Small intestine (tissue), 7 donors: ENCODE results near the gene SPTBN4. TPM values are rescaled to one million over a fixed set of nuclear protein-coding genes. Genes with fewer than 3 reads are reported as not detected.
"Not testable (repeated sequence)": the region's sequence is repeated elsewhere in the genome, so short reads cannot be mapped to it uniquely, and the experiment has no call there.

Experiments
- DNase-seq, 2 donors: peaks; one replicate each; pipeline versions ENCODE4 v3.0.0 to v3.0.0-alpha.2; 2013
- FAIRE-seq: peaks from 2 replicates; lab custom pipeline; 2012; peaks lifted over from hg19 to GRCh38; lab: Jason Lieb, UNC
- H3K27ac ChIP-seq, 3 donors: one replicate each; pipeline ENCODE4 v1.5.1; 2013; ENCODE audit warnings: low read length in 2 of 3, mild to moderate bottlenecking in 2 of 3, control low read depth in 1 of 3, inconsistent platforms in 1 of 3, low read depth in 1 of 3, moderate library complexity in 1 of 3
- H3K27me3 ChIP-seq, 3 donors: one replicate each; pipeline ENCODE4 v1.6.1; 2013; ENCODE audit warnings: low read length in 3 of 3, inconsistent platforms in 1 of 3; ENCODE audit not compliant: control insufficient read depth in 3 of 3, insufficient read depth in 3 of 3
- H3K36me3 ChIP-seq, 3 donors: one replicate each; pipeline ENCODE4 v1.6.1; 2013; ENCODE audit warnings: low read length in 3 of 3, inconsistent platforms in 1 of 3, low read depth in 1 of 3, mild to moderate bottlenecking in 1 of 3, moderate library complexity in 1 of 3; ENCODE audit not compliant: control insufficient read depth in 3 of 3, insufficient read depth in 2 of 3
- H3K4me1 ChIP-seq, 3 donors: one replicate each; pipeline ENCODE4 v1.6.1; 2013; ENCODE audit warnings: low read length in 2 of 3, inconsistent platforms in 1 of 3, low read depth in 1 of 3, mild to moderate bottlenecking in 1 of 3, moderate library complexity in 1 of 3; ENCODE audit not compliant: control insufficient read depth in 3 of 3, insufficient read depth in 2 of 3
- H3K4me3 ChIP-seq, 3 donors: one replicate each; pipeline ENCODE4 v1.5.1; 2013; ENCODE audit warnings: low read length in 3 of 3, control low read depth in 1 of 3, inconsistent platforms in 1 of 3, low read depth in 1 of 3, mild to moderate bottlenecking in 1 of 3, moderate library complexity in 1 of 3
- H3K9me3 ChIP-seq, 2 donors: one replicate each; pipeline ENCODE4 v1.6.1; 2013; ENCODE audit warnings: low read depth in 1 of 2, low read length in 1 of 2; ENCODE audit not compliant: control insufficient read depth in 2 of 2, insufficient read depth in 1 of 2
- WGBS, 3 donors: extraction: QIAGEN DNeasy Blood & Tissue Kit; methylation state at CpG; one replicate each; pipeline ENCODE4 v1.1.7; 2013; 5-methylcytosine and 5-hydroxymethylcytosine counted together
- polyA plus RNA-seq, 4 donors: library from polyadenylated mRNA; stranded (reverse) in 3 of 4; unstranded in 1 of 4; fragments of 200-250 nt in 3 of 4; fragments of 120-200 nt in 1 of 4; gene quantifications; one replicate each; pipeline versions ENCODE4 v1.2.1 to v1.2.3, GENCODE V29; 2013
- donor health status: healthy with polysubstance abuse.
- donor health status: control.
- donor health status: control.
- donor health status: Bipolar disorder and iron deficiency.
- donor health status: healthy.

Gene SPTBN4
- polyA plus RNA-seq, 4 donors: 1.1 to 2.0 (median 1.8) TPM; not detected in 1

DNA sequence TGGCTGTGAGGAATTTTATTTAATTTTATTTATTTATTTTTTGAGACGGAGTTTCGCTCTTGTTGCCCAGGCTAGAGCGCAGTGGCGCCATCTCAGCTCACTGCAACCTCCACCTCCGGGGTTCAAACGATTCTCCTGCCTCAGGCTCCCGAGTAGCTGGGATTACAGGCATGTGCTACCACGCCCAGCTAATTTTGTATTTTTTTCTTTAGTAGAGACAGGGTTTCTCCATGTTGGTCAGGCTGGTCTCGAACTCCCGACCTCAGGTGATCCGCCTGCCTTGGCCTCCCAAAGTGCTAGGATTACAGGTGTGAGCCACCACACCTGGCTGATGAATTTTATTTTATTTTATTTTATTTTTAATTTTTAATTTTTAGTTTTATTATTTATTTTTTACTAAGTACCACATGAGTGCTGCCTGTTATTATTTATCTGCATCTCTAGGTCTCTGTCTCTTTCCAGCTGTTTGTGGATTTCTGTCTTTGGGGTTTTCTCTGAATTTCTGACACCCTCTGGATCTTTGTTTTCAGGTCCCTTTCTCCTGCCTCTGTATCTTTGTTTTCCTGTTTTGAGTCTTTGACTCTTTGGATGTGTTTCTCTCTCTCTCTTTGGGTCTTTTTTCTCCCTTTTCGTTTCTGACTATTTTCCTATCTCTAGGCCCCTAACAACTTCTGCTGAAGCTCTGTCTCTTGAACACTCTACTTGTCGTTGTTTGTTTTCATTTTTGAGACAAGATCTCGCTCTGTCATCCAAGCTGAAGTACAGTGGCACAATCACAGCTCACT, 157.8 kb downstream of the SPTBN4 start:
- WGBS, 3 donors: 85 to 89% (median 88%) methylated on average over 14 of the region's 14 CpGs
- not testable (repeated sequence) for H3K27ac ChIP-seq, H3K4me1 ChIP-seq, H3K4me3 ChIP-seq, FAIRE-seq, DNase-seq, H3K9me3 ChIP-seq, H3K27me3 ChIP-seq
- H3K36me3 ChIP-seq: peaks cover 17 to 82% (median 17%) of the 10 kb centered on the region in 3 donors

DNA sequence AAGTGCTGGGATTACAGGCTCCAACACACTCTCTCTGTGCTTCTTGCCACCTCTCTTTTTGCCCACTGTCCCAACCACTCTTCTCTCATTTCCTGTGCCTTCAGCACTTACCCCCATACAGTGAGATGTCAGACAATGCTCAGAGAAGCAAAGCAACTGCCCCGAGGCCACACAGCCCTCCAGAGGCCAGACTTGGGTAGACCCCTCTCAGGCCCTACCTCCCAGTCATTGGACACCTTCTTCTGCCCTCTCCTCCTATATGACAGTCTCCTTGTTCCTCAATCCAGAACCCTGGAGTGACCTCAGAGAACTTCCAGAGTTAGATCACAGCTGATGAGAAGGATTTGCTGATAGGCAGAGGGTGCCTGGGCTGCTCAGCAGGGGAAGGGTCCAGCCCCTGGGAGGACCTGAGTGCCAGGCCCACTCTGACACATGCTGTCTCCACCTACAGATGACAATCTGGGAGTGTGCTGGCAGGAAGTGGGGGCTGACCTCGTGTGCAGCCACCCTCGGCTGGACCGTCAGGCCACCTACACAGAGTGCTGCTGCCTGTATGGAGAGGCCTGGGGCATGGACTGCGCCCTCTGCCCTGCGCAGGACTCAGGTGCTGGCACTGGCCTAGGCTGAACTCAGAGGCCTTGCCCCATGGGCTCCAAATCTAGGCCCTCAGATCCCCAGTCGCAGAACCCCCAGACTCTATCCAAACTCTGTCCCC, 158.8 kb downstream of the SPTBN4 start:
- H3K27me3 ChIP-seq: no peaks in the 10 kb centered on the region
- no peak overlapping the region for H3K4me3 ChIP-seq
- H3K9me3 ChIP-seq: no peaks in the 10 kb centered on the region
- H3K27ac ChIP-seq: no peak overlapping the region
- no peaks in the 10 kb centered on the region for H3K4me1 ChIP-seq
- H3K36me3 ChIP-seq: peaks cover 17 to 77% (median 18%) of the 10 kb centered on the region in 3 donors
- FAIRE-seq (no peak), DNase-seq (no peak)
- WGBS, 3 donors: 73 to 83% (median 77%) methylated on average over 7 of the region's 7 CpGs

Other genes with a start within 250 kb of the SPTBN4 start
- gene TTC9B, start 248.6 kb upstream of the SPTBN4 start, polyA plus RNA-seq: 1 to 10 TPM in 1 of 4 donors, under 1 TPM in 1, not detected in 2; 0.21 to 2.6 TPM
- 1 to 10 TPM in 2 of 4 donors, under 1 TPM in 1, not detected in 1; 0.82 to 1.2 (median 1.1) TPM for gene CCNP, start 240.3 kb upstream of the SPTBN4 start, polyA plus RNA-seq
- gene AKT2, start 181.7 kb upstream of the SPTBN4 start, polyA plus RNA-seq: 10 to 100 TPM; 19.2 to 97.2 (median 48.5) TPM
- 10 to 100 TPM in 1 of 4 donors, 1 to 10 TPM in 3; 5.1 to 13.2 (median 7.4) TPM for gene C19orf47, start 118.6 kb upstream of the SPTBN4 start, polyA plus RNA-seq
- gene PLD3, start 118.3 kb upstream of the SPTBN4 start, polyA plus RNA-seq: 100 to 1,000 TPM in 2 of 4 donors, 10 to 100 TPM in 2; 48.1 to 314 (median 93.6) TPM
- gene HIPK4, start 76.8 kb upstream of the SPTBN4 start, polyA plus RNA-seq: under 1 TPM in 2 of 4 donors, not detected in 2; 0.07 TPM
- 1 to 10 TPM in 2 of 4 donors, under 1 TPM in 2; 0.45 to 3.1 (median 1.3) TPM for gene PRX, start 53.6 kb upstream of the SPTBN4 start, polyA plus RNA-seq
- gene SERTAD1, start 41.0 kb upstream of the SPTBN4 start, polyA plus RNA-seq: 10 to 100 TPM in 3 of 4 donors, 1 to 10 TPM in 1; 8.7 to 29.7 (median 22.6) TPM
- 10 to 100 TPM; 21.3 to 31.3 (median 28.0) TPM for gene SERTAD3, start 22.7 kb upstream of the SPTBN4 start, polyA plus RNA-seq
- 100 to 1,000 TPM; 101 to 206 (median 201) TPM for gene BLVRB, start 1.3 kb upstream of the SPTBN4 start, polyA plus RNA-seq
- 10 to 100 TPM; 27.0 to 70.3 (median 60.4) TPM for gene SHKBP1, start 109.9 kb downstream of the SPTBN4 start, polyA plus RNA-seq
- gene LTBP4, start 134.4 kb downstream of the SPTBN4 start, polyA plus RNA-seq: 100 to 1,000 TPM in 2 of 4 donors, 10 to 100 TPM in 2; 63.3 to 222 (median 116) TPM
- gene NUMBL, start 223.7 kb downstream of the SPTBN4 start, polyA plus RNA-seq: 10 to 100 TPM in 2 of 4 donors, 1 to 10 TPM in 2; 6.2 to 15.6 (median 9.9) TPM
- gene COQ8B, start 249.9 kb downstream of the SPTBN4 start, polyA plus RNA-seq: 10 to 100 TPM; 29.2 to 45.5 (median 42.8) TPM